ENCODE results near the gene SORBS1.
"Not testable (repeated sequence)": the region's sequence is repeated elsewhere in the genome, so short reads cannot be mapped to it uniquely, and the experiment has no call there.

SORBS1 gene

DNA sequence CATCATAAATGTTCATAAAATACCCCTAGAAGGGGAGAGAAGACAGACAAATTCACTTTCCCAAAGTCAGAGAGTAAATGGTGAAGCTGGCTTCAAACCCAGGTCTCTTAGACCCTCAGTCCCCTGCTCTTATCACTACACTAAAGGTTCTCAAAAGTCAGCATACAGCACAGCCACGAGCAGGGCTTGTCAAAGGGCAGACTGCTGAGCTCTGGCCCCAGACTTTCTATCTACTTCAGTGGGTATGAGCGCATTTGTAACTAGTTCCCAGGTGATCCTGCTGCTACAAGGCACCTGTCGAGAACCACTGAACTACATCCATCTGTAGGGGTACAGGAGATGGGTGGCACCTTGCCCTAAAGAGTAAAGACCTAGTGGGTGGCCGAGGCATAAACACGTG, 91.5 kb downstream of the SORBS1 start:
- Mint-ChIP-seq H3K9me3 (no peaks in the 10 kb centered on the region), H3K36me3 (ENCODE audit: low read depth) (no peaks in the 10 kb centered on the region), H3K27me3 (peaks cover 1% of the 10 kb centered on the region), H3K4me1 (ENCODE audit: low read depth) (no peaks in the 10 kb centered on the region), H3K27ac (no peak overlapping the region), H3K4me3 (no peak overlapping the region)
- intact Hi-C loops (cut with micrococcal nuclease): no loop called here

DNA sequence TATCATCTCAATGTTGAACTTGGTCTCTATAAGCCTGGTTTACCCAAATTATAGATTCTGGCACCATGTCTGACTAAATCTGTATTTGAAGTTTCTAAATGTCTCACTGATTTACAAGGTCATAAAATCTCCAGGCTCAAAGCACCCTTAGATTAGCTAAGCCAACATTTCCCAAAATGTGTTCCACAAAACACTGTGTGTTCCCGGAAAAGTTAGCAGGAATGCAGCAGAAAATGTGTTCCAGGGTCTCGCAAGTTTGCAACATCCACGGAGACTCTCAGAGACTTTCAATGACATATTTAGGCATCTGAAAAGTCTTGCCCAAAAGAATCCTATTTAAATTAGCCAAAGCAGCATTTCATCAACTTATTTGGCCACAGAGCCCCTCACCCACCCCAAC, 91.9 kb downstream of the SORBS1 start:
- no peaks in the 10 kb centered on the region for H3K9me3 Mint-ChIP-seq
- H3K27ac Mint-ChIP-seq: no peak overlapping the region
- H3K36me3 Mint-ChIP-seq (ENCODE audit: low read depth): no peaks in the 10 kb centered on the region
- H3K4me3 Mint-ChIP-seq: no peak overlapping the region
- intact Hi-C loops (cut with micrococcal nuclease): no loop called here
- H3K4me1 Mint-ChIP-seq (ENCODE audit: low read depth): no peaks in the 10 kb centered on the region
- H3K27me3 Mint-ChIP-seq: peaks cover 1% of the 10 kb centered on the region

DNA sequence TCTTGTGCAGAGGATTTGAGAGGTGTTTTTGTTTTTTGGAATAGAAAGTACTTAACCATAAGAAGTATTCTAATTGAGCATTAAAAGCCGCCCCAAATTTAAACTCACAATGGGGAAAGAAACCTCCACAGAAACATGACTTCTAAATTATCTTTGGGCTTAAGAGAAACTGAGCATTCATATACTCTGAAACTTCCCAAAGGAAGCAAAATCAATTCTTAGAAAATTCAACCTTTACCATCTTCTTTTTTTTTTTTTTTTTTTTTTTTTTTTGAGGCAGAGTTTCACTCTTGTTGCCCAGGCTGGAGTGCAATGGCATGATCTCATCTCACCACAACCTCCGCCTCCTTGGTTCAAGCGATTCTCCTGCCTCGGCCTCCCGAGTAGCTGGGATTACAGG, 93.5 kb downstream of the SORBS1 start:
- H3K27ac Mint-ChIP-seq; H3K9me3 Mint-ChIP-seq; H3K4me1 Mint-ChIP-seq (ENCODE audit: low read depth); H3K4me3 Mint-ChIP-seq; H3K27me3 Mint-ChIP-seq; H3K36me3 Mint-ChIP-seq (ENCODE audit: low read depth); intact Hi-C loops (cut with micrococcal nuclease): not testable (repeated sequence)

DNA sequence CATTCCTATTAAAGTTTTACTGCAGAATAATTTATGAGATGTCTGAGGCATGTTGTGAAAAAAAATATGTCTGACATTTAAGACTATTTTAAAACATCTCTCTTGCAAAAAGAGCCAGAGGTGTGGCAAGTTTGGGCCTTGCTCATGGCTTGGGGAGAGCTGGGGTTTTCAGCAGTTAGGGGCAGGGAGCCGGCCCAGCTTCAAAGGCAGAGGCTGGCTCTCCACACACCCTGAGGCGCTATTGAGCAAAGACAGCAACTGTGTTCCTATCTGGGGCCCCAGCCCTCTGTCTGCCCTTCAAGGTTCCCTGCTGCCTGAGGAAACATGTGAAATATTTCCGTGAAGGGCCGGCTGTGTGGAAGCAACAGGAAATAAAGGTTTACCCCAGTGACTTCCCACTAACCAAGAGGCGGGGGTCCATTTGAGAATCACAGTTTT, 94.0 kb downstream of the SORBS1 start:
- Mint-ChIP-seq H3K9me3 (no peaks in the 10 kb centered on the region), H3K27me3 (peaks cover 1% of the 10 kb centered on the region), H3K4me3 (no peak overlapping the region), H3K4me1 (ENCODE audit: low read depth) (no peaks in the 10 kb centered on the region), H3K27ac (no peak overlapping the region), H3K36me3 (ENCODE audit: low read depth) (no peaks in the 10 kb centered on the region)
- intact Hi-C loops (cut with micrococcal nuclease): no loop called here

DNA sequence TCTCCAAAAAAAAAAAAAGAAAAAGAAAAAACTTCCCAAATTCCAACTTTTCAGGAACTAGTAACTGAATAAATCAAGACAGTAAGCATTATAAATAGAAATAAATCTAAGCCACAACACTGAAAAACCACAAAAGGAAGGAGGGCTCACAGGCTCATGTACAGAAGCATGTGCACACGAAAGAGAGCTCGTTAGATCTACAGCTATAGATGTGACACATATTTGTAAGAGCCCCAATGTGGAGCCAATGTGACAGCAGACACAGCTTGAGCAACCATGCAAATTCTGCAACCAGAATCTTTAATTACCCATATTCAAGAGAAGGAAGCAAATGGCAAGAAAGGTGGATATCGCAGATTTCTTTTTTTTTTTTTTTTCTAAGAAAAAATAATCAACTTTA, 94.7 kb downstream of the SORBS1 start:
- H3K4me1 Mint-ChIP-seq (ENCODE audit: low read depth): no peaks in the 10 kb centered on the region
- H3K36me3 Mint-ChIP-seq (ENCODE audit: low read depth): no peaks in the 10 kb centered on the region
- intact Hi-C loops (cut with micrococcal nuclease): no loop called here
- H3K27ac Mint-ChIP-seq: no peak overlapping the region
- peaks cover 1% of the 10 kb centered on the region for H3K27me3 Mint-ChIP-seq
- no peaks in the 10 kb centered on the region for H3K9me3 Mint-ChIP-seq
- H3K4me3 Mint-ChIP-seq: no peak overlapping the region

DNA sequence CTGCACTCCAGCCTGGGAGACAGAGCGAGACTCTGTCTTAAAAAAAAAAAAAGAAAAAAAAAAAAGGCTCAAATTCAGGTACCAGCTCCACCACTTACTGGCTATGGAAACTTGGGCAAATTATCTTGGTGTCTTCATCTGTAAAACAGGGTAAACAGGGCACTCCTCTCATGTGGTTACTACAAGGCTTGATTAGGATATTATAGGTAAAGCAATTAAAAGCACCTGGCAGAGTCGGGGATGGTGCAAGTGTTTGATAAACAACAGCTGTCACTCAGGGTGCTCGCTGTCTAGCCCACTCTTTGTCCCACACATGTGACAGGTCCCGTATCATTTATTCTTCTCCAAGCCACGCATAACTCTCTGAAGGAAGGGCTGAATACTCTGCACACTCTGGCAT, 96.9 kb downstream of the SORBS1 start:
- Mint-ChIP-seq H3K27me3 (peaks cover 3% of the 10 kb centered on the region), H3K36me3 (ENCODE audit: low read depth) (no peaks in the 10 kb centered on the region), H3K9me3 (no peaks in the 10 kb centered on the region), H3K27ac (no peak overlapping the region), H3K4me1 (ENCODE audit: low read depth) (no peaks in the 10 kb centered on the region), H3K4me3 (no peak overlapping the region)
- intact Hi-C loops (cut with micrococcal nuclease): no loop called here

DNA sequence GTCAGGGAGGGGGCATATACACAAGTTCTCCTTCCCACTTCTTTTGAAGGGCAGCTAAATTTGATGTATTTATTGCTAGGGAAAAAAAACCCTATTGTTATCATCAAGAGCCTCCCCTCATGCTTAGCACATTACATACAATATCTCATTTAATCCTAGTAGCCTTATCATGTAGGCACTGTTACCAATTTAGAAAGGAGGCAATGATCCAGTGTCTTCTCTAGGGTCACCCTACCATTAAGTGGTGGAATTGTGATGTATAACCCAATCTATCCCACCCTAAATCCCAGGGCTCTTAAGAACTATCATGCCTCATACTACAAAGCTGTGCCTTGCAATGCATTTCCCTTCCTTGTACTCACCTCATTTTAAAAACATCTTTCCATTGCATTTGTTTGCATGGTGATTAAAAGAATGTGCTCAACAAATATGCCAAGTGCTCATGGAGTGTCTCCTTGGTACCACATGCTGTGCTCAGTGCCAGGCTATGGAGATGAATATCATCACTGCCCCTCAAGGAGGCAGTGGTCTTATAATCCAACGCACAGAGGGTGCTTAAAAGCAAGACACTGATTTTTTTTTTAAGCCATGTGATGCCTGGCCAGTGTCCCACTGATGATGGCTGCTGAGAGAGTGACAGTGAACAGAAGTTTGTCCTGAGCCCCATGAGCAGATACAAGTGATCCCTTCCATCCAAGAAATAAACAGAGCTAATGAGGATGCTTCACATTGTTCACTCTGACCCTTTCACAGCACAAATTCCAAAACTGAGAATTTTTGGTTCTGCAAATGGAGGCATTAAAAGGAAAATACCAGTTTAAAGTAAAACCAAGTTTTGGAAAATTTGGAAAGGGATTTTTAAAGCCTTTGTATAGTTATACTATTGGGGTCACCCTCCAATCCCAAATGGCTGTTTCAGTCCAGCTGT, 98.2 kb downstream of the SORBS1 start:
- Mint-ChIP-seq H3K27ac (no peak overlapping the region), H3K36me3 (ENCODE audit: low read depth) (no peaks in the 10 kb centered on the region), H3K4me1 (ENCODE audit: low read depth) (no peaks in the 10 kb centered on the region), H3K4me3 (no peak overlapping the region), H3K27me3 (peaks cover 3% of the 10 kb centered on the region), H3K9me3 (no peaks in the 10 kb centered on the region)
- intact Hi-C loops (cut with micrococcal nuclease): no loop called here

DNA sequence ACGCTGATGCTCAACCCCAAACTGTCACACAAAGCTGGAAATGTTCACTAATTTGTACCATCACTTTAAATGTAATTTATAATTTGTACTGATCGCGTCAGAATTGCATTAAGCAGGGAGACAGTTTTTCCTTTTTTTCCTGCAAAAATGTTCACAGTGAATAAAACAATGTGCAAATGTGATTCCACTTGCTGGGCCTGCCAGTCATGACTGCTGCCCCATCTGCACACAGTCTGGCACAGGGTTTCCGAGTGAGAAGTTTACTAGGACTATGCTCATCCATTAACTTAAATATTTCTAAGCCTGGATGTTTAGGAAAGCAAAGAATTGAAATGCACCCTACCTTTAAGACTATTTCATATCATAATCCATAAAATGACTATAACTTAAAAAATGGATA, 99.6 kb downstream of the SORBS1 start:
- Mint-ChIP-seq H3K4me1 (ENCODE audit: low read depth) (no peaks in the 10 kb centered on the region), H3K4me3 (no peak overlapping the region), H3K27me3 (peaks cover 2% of the 10 kb centered on the region), H3K27ac (no peak overlapping the region), H3K36me3 (ENCODE audit: low read depth) (no peaks in the 10 kb centered on the region), H3K9me3 (no peaks in the 10 kb centered on the region)
- intact Hi-C loops (cut with micrococcal nuclease): no loop called here

DNA sequence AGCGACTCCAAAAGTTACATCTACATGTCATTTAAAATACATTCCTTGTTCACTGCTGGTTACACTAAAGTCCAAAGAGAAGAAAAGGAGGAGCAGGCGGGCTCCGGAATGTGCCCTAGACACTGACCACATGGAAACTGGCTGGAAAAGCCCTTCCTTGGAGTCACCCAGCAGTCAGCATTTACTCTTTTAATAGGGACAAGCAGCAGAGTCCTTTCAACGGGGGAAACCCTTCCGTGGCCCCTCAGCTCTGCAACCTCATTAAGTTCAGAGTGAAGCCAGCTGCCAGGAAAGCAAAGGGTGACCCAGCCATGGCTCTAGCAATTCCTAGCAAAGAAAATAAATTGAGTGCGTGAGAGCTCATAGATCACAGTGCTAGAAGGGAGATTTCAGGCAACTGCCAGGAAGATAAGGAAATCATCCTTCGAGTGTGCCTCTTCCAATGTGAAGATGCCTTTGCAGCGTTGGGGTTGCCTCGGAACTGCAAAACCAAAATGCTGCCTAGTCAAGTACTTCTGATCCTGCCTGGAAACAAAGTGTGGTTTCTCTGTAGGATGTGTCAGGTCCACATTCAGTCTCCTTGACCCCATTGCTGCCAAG, 101.6 kb downstream of the SORBS1 start:
- no peaks in the 10 kb centered on the region for H3K36me3 Mint-ChIP-seq (ENCODE audit: low read depth)

DNA sequence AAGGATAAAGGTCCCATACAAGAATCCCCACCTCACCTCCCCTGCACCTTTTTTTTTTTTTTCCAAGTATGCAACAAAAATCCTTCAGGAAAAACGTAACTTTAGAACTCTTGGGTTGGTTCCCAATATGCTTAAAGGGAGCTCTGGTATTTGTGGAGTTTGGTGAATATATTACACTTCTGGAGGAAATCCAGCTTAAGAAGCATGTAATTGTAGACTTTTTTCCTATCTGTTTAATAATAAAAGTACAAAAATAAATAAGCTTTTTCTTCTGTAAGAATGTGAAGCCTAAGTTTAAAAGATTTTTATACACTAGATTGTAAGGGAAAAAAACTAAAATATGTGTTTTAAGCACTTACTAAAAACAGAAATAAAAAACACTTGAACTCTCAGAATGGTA, 102.3 kb downstream of the SORBS1 start:
- Mint-ChIP-seq H3K27ac (no peak overlapping the region), H3K9me3 (no peaks in the 10 kb centered on the region), H3K36me3 (ENCODE audit: low read depth) (no peaks in the 10 kb centered on the region), H3K4me1 (ENCODE audit: low read depth) (no peaks in the 10 kb centered on the region), H3K27me3 (peaks cover 4% of the 10 kb centered on the region), H3K4me3 (no peak overlapping the region)
- intact Hi-C loops (cut with micrococcal nuclease): no loop called here

More for the DNA sequence above, 101.6 kb downstream of the SORBS1 start:
- Mint-ChIP-seq H3K4me1 (ENCODE audit: low read depth) (no peaks in the 10 kb centered on the region), H3K4me3 (no peak overlapping the region), H3K27me3 (peaks cover 2% of the 10 kb centered on the region), H3K27ac (no peak overlapping the region), H3K9me3 (no peaks in the 10 kb centered on the region)
- intact Hi-C loops (cut with micrococcal nuclease): no loop called here

DNA sequence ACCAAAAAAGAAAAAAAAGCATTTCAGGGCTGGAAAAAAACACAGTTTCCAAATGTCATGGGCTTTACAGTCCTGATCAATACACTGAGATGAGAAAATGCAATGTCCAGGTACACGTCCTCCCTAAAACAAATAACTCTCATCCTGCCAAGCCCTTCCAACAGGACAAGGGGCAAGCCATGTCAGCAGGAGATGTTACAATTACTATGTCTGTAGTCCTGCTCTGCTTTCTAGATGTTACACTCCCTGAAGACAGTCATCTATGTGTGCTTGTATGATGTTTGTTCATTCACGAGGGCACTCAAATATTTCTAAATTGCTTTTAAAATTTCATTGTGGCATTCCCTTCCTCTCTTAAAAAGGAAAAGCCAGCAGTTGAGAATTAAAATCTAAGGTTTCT, 103.2 kb downstream of the SORBS1 start:
- no peaks in the 10 kb centered on the region for H3K36me3 Mint-ChIP-seq (ENCODE audit: low read depth)
- peaks cover 4% of the 10 kb centered on the region for H3K27me3 Mint-ChIP-seq
- H3K4me3 Mint-ChIP-seq: no peak overlapping the region
- H3K9me3 Mint-ChIP-seq: no peaks in the 10 kb centered on the region
- intact Hi-C loops (cut with micrococcal nuclease): no loop called here
- no peak overlapping the region for H3K27ac Mint-ChIP-seq
- no peaks in the 10 kb centered on the region for H3K4me1 Mint-ChIP-seq (ENCODE audit: low read depth)

DNA sequence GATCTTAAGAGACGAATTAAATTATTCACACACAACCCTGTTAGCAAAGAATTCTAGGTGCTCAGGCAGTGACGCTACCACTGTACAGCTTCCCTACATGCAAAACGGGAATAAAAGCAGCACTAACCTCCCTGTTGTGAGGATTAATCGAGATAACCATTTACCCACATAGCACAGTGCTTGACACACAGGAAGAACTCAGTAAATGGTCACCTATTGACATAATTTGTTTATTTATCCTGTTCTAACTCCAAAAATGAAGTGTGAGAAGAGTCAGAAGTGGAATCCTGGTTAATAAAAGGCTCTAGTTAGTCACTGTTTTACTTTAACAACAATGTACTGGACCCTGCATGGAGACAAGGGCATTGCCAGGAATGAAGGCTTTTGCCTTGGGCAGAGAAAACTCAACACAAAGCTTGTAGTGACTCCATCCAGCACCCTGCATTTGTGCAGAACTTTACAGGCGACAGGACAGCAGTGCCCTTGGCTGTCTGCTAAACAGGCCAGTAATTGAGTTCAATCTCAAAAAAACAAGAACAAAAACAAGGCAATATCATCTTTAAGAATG, 103.8 kb downstream of the SORBS1 start:
- intact Hi-C loops (cut with micrococcal nuclease): no loop called here
- Mint-ChIP-seq H3K27me3 (peaks cover 4% of the 10 kb centered on the region), H3K9me3 (no peaks in the 10 kb centered on the region), H3K27ac (no peak overlapping the region), H3K4me3 (no peak overlapping the region), H3K36me3 (ENCODE audit: low read depth) (no peaks in the 10 kb centered on the region), H3K4me1 (ENCODE audit: low read depth) (no peaks in the 10 kb centered on the region)

DNA sequence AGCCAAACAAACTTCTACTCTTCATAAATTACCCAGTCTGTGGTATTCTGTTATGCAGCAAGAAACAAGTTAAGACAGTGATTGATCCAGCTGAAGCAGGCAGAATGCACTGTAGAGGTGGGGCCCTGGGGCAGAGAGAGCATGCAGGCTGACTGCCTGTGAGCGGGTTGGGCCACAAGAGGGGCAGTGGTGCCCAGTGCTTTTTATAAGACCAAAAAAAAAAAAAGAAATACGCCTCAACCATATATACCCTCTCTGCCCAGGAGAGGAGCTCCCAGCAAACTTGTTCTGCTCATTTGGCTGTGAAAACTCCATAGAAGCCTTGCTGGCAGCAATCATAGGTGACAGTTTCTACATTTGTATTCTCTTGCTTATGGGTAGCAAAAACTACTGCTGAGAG, 104.7 kb downstream of the SORBS1 start:
- Mint-ChIP-seq H3K4me3 (no peak overlapping the region), H3K9me3 (no peaks in the 10 kb centered on the region), H3K4me1 (ENCODE audit: low read depth) (no peaks in the 10 kb centered on the region), H3K27ac (no peak overlapping the region), H3K27me3 (peaks cover 4% of the 10 kb centered on the region), H3K36me3 (ENCODE audit: low read depth) (no peaks in the 10 kb centered on the region)
- intact Hi-C loops (cut with micrococcal nuclease): no loop called here

DNA sequence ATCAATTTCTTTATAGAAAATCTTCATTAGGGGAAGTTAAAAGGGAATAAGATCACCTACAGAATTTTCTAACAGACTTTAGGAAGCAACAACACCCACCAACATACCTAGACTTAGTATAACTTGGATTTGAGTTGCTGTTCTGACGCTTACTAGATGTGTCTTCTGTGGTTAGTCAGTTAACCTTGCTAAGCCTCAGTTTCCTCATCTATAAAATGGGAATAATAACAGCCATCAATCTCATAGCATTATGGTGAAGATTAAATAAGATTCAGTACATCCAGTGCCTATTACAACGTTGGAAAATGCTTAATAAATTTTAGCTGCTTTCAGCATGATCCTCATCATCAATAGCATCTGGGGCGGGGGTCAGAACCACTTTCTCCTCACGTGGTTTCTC, 106.2 kb downstream of the SORBS1 start:
- Mint-ChIP-seq H3K4me1 (ENCODE audit: low read depth) (no peaks in the 10 kb centered on the region), H3K36me3 (ENCODE audit: low read depth) (no peaks in the 10 kb centered on the region), H3K27ac (no peak overlapping the region), H3K4me3 (no peak overlapping the region), H3K9me3 (no peaks in the 10 kb centered on the region), H3K27me3 (peaks cover 4% of the 10 kb centered on the region)
- intact Hi-C loops (cut with micrococcal nuclease): no loop called here
